ENCODE data around the gene PMCH.
"Not testable (repeated sequence)": the region's sequence is repeated elsewhere in the genome, so short reads cannot be mapped to it uniquely, and the experiment has no call there.

Gene PMCH

GRCh38 chr12:102167821-102168604, 29.6 kb downstream of the PMCH start:
- H3K4me3 ChIP-seq (ENCODE audit: low read depth, low read length): no peak overlapping the region
- TF ChIP-seq, protein P1, sequence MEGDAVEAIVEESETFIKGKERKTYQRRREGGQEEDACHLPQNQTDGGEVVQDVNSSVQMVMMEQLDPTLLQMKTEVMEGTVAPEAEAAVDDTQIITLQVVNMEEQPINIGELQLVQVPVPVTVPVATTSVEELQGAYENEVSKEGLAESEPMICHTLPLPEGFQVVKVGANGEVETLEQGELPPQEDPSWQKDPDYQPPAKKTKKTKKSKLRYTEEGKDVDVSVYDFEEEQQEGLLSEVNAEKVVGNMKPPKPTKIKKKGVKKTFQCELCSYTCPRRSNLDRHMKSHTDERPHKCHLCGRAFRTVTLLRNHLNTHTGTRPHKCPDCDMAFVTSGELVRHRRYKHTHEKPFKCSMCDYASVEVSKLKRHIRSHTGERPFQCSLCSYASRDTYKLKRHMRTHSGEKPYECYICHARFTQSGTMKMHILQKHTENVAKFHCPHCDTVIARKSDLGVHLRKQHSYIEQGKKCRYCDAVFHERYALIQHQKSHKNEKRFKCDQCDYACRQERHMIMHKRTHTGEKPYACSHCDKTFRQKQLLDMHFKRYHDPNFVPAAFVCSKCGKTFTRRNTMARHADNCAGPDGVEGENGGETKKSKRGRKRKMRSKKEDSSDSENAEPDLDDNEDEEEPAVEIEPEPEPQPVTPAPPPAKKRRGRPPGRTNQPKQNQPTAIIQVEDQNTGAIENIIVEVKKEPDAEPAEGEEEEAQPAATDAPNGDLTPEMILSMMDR (IDR thresholded peaks at IDR 0.05; ENCODE audit: low read depth, low read length): no peak
- TF ChIP-seq POLR2A (IDR thresholded peaks at IDR 0.05; ENCODE audit: extremely low read depth, insufficient read length) (no peak), MAX (IDR thresholded peaks at IDR 0.05; ENCODE audit: low read depth, low read length) (no peak), MYC (IDR thresholded peaks at IDR 0.05; ENCODE audit: low read depth, low read length) (no peak)
- DNase-seq (ENCODE audit: low read depth): no peak

GRCh38 chr12:102163383-102163782, 34.2 kb downstream of the PMCH start:
- DNase-seq (ENCODE audit: low read depth): no peak
- no peak for TF ChIP-seq MYC (IDR thresholded peaks at IDR 0.05; ENCODE audit: low read depth, low read length)
- TF ChIP-seq, protein P1 (IDR thresholded peaks at IDR 0.05; ENCODE audit: low read depth, low read length): no peak
- TF ChIP-seq POLR2A (IDR thresholded peaks at IDR 0.05; ENCODE audit: extremely low read depth, insufficient read length): no peak
- no peak for TF ChIP-seq MAX (IDR thresholded peaks at IDR 0.05; ENCODE audit: low read depth, low read length)
- H3K4me3 ChIP-seq (ENCODE audit: low read depth, low read length): no peak overlapping the region

GRCh38 chr12:102155206-102155605, 42.4 kb downstream of the PMCH start:
- H3K4me3 ChIP-seq (ENCODE audit: low read depth, low read length); DNase-seq (ENCODE audit: low read depth): not testable (repeated sequence)

GRCh38 chr12:102147062-102147587, 50.5 kb downstream of the PMCH start:
- H3K4me3 ChIP-seq (ENCODE audit: low read depth, low read length); DNase-seq (ENCODE audit: low read depth): not testable (repeated sequence)
